PC-9 (cell line): Measurements from ENCODE around the gene TMCC1. TPM values are rescaled to one million over a fixed set of nuclear protein-coding genes. Genes with fewer than 3 reads are reported as not detected.

Source experiments
- BruUV-seq: library from RNA; stranded (reverse); fragments of 400-500 nt; replicated peaks from 2 replicates; lab custom pipeline; 2021; lab: Mats Ljungman, UMichigan
- CTCF ChIA-PET: fragments of 300-600 bp; sonication (Branson Sonifier 250); formaldehyde crosslinking; loops from one replicate; lab custom pipeline; 2022; ENCODE audit warnings: antibody characterized with exemption; lab: Charles Lee
- POLR2A ChIA-PET: fragments of 300-600 bp; sonication (Branson Sonifier 250); formaldehyde crosslinking; loops from one replicate; lab custom pipeline; 2022; ENCODE audit warnings: antibody characterized with exemption; ENCODE audit not compliant: unreplicated experiment; lab: Charles Lee
- DNase-seq, 2 experiments: peaks; one replicate each; pipeline versions ENCODE4 v3.0.0 to v3.0.0-alpha.2; 2015 to 2022; ENCODE audit warnings: mixed read lengths in 1 of 2
- H2AFZ ChIP-seq: fragments of 200-600 bp; sonication (generic); 2 replicates; pipeline ENCODE4 v1.8.1; 2017; ENCODE audit warnings: antibody characterized with exemption
- H3F3A ChIP-seq: fragments of 200-600 bp; sonication (generic); 2 replicates; pipeline ENCODE4 v1.8.1; 2017; ENCODE audit warnings: antibody characterized with exemption, mild to moderate bottlenecking, low read depth; ENCODE audit not compliant: insufficient read depth
- H3K27ac ChIP-seq: fragments of 200-600 bp; sonication (generic); 2 replicates; pipeline ENCODE4 v1.6.1; 2016; ENCODE audit warnings: mixed run types
- H3K27me3 ChIP-seq: fragments of 200-600 bp; sonication (generic); 2 replicates; pipeline ENCODE4 v1.6.1; 2016; ENCODE audit warnings: low read depth, mixed run types; ENCODE audit not compliant: insufficient read depth
- H3K36me3 ChIP-seq: fragments of 200-600 bp; sonication (generic); 2 replicates; pipeline ENCODE4 v1.6.1; 2016; ENCODE audit warnings: low read depth, mixed run types
- H3K4me1 ChIP-seq: fragments of 200-600 bp; sonication (generic); replicated peaks from 2 replicates; pipeline ENCODE4 v1.6.1; 2016; ENCODE audit warnings: mixed run types; ENCODE audit not compliant: insufficient read depth
- H3K4me2 ChIP-seq: fragments of 200-600 bp; sonication (generic); 2 replicates; pipeline ENCODE4 v1.6.1; 2017; ENCODE audit warnings: mixed run types
- H3K4me3 ChIP-seq: fragments of 200-600 bp; sonication (generic); 2 replicates; pipeline ENCODE4 v1.6.1; 2016; ENCODE audit warnings: mixed run types
- H3K79me2 ChIP-seq: fragments of 200-600 bp; sonication (generic); 2 replicates; pipeline ENCODE4 v1.6.1; 2017; ENCODE audit warnings: low read depth, mixed run types
- H3K9me2 ChIP-seq: fragments of 200-600 bp; sonication (generic); 2 replicates; pipeline ENCODE4 v1.8.1; 2017; ENCODE audit warnings: mild to moderate bottlenecking; ENCODE audit not compliant: insufficient read depth
- H3K9me3 ChIP-seq: fragments of 200-600 bp; sonication (generic); 2 replicates; pipeline ENCODE4 v1.8.1; 2016; ENCODE audit warnings: low read depth; ENCODE audit not compliant: insufficient read depth
- H4K20me1 ChIP-seq: fragments of 200-600 bp; sonication (generic); 2 replicates; pipeline ENCODE4 v1.8.1; 2017; ENCODE audit not compliant: insufficient read depth
- CTCF ChIP-seq: fragments of 200-600 bp; sonication (generic); conservative IDR thresholded peaks from 2 replicates; pipeline ENCODE4 v1.6.1; 2017; ENCODE audit warnings: mixed run types, antibody characterized with exemption, mild to moderate bottlenecking, moderate library complexity
- EZH2 ChIP-seq: fragments of 200-600 bp; sonication (generic); IDR thresholded peaks from 2 replicates; pipeline ENCODE4 v1.8.0; 2017; ENCODE audit warnings: antibody characterized with exemption, low read depth
- intact Hi-C: fragments of 100-400 bp; cut with micrococcal nuclease; formaldehyde crosslinking; loops from one replicate; pipeline ENCODE4 v1.10.0; 2022; ENCODE audit not compliant: unreplicated experiment
- total RNA-seq: library from RNA; stranded (reverse); gene quantifications from 2 replicates; pipeline ENCODE4 v1.2.3, GENCODE V29; 2021

Gene TMCC1
- total RNA-seq, 1 experiment from 2014 or later, result 41.4 TPM

GRCh38 chr3:129749692-129750091 is 143.8 kb downstream of the TMCC1 start:
- no peak overlapping the region for H3K27ac ChIP-seq
- peaks cover 4% of the 10 kb centered on the region; the same call in 1 of the 2 replicates for H3K9me3 ChIP-seq
- no peak for TF ChIP-seq CTCF
- TF ChIP-seq EZH2, result no peak
- H3K4me3 ChIP-seq, result no peak overlapping the region
- 0 out of 2 replicates have a peak, but pooled peaks cover 9% of the 10 kb centered on the region for H3K4me1 ChIP-seq
- H3K79me2 ChIP-seq, result peaks cover 95% of the 10 kb centered on the region
- no peak overlapping the region for H2AFZ ChIP-seq
- ChIA-PET CTCF (interaction anchor here (0.5 kb wide), 1 partner anchor 18 kb away, joined by 10 read pairs; no protein-coding TSS in a partner anchor), POLR2A (no interaction called here)
- no TSS peak for BruUV-seq
- H3K36me3 ChIP-seq, result peaks cover 13% of the 10 kb centered on the region
- 0 out of 2 replicates have a peak, but pooled peaks cover 7% of the 10 kb centered on the region for H4K20me1 ChIP-seq
- H3K9me2 ChIP-seq, result no peaks in the 10 kb centered on the region
- H3F3A ChIP-seq, result peaks cover 3% of the 10 kb centered on the region; the same call in 1 of the 2 replicates
- intact Hi-C loops, result no loop called here
- H3K4me2 ChIP-seq, result no peak overlapping the region
- H3K27me3 ChIP-seq, result no peaks in the 10 kb centered on the region
- no peak for DNase-seq

- Histone ChIP-seq H3K27me3 (no peaks in the 10 kb centered on the region), H3K9me2 (no peaks in the 10 kb centered on the region), H2AFZ (no peak overlapping the region), H3K4me1 (0 out of 2 replicates have a peak, but pooled peaks cover 9% of the 10 kb centered on the region), H3K9me3 (peaks cover 4% of the 10 kb centered on the region; the same call in 1 of the 2 replicates), H3F3A (peaks cover 3% of the 10 kb centered on the region; the same call in 1 of the 2 replicates), H3K4me2 (no peak overlapping the region), H4K20me1 (0 out of 2 replicates have a peak, but pooled peaks cover 7% of the 10 kb centered on the region), H3K4me3 (no peak overlapping the region), H3K27ac (0 out of 2 replicates have a peak overlapping the region, but pooled peaks have one; percentile 19), H3K79me2 (peaks cover 94% of the 10 kb centered on the region), H3K36me3 (peaks cover 3% of the 10 kb centered on the region)
- BruUV-seq, result no TSS peak
- TF ChIP-seq EZH2 (no peak), CTCF (no peak)
- ChIA-PET POLR2A (no interaction called here), CTCF (no interaction called here)
- intact Hi-C loops, result no loop called here
- DNase-seq, result no peak
Measured at GRCh38 chr3:129747992-129748391, 145.5 kb downstream of the TMCC1 start.

GRCh38 chr3:129747136-129747535 is 146.4 kb downstream of the TMCC1 start:
- POLR2A ChIA-PET, result interaction anchor here (0.7 to 0.9 kb wide), 2 partner anchors 146 to 273 kb away, joined by 7 to 8 read pairs; no protein-coding TSS in a partner anchor
- TF ChIP-seq CTCF (no peak), EZH2 (no peak)
- no peak for DNase-seq
- no peaks in the 10 kb centered on the region for H3K36me3 ChIP-seq
- no peaks in the 10 kb centered on the region for H3K27me3 ChIP-seq
- 0 out of 2 replicates have a peak, but pooled peaks cover 9% of the 10 kb centered on the region for H3K4me1 ChIP-seq
- H4K20me1 ChIP-seq, result 0 out of 2 replicates have a peak, but pooled peaks cover 7% of the 10 kb centered on the region
- no peaks in the 10 kb centered on the region for H3K9me3 ChIP-seq
- CTCF ChIA-PET, result no interaction called here
- H2AFZ ChIP-seq, result no peak overlapping the region
- no peak overlapping the region for H3K4me2 ChIP-seq
- intact Hi-C loops, result no loop called here
- H3K4me3 ChIP-seq, result no peak overlapping the region
- peaks cover 3% of the 10 kb centered on the region; the same call in 1 of the 2 replicates for H3F3A ChIP-seq
- H3K79me2 ChIP-seq, result peaks cover 94% of the 10 kb centered on the region
- H3K27ac ChIP-seq, result no peak overlapping the region
- no TSS peak for BruUV-seq
- no peaks in the 10 kb centered on the region for H3K9me2 ChIP-seq
